ENCODE measurements around the gene SELL. TPM values are rescaled to one million over a fixed set of nuclear protein-coding genes. Genes with fewer than 3 reads are reported as not detected.

Gene SELL
- total RNA-seq, 1 experiment from 2014 or later, result 6.2 TPM

DNA sequence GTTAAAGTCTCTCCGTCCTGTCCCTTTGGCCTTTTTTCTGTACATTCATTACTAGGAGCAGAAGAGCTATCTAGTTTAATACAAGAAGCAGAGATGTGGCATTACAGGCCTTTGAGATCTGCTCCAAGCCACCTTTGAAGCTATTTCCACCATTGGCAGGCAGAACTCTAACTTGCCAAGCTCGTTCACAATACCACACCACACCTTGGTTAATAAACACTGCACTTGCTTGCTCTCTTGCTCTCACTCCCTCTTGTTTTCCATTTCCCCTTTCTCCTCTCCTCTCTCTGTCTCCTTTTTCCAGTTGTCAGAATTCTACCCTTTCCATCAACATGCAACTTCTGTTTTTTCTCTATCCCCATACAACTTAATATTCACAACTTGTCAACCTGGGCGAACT, 15.4 kb upstream of the SELL start:
- BruUV-seq (replicated peaks), result no TSS peak
- CTCF ChIA-PET, result interaction anchor here (1.1 kb wide), 1 partner anchor 15 kb away, joined by 3 read pairs; no protein-coding TSS in a partner anchor
- H3K27me3 Mint-ChIP-seq (ENCODE audit: unreplicated experiment), result no peaks in the 10 kb centered on the region
- TF ChIP-seq, protein P1, sequence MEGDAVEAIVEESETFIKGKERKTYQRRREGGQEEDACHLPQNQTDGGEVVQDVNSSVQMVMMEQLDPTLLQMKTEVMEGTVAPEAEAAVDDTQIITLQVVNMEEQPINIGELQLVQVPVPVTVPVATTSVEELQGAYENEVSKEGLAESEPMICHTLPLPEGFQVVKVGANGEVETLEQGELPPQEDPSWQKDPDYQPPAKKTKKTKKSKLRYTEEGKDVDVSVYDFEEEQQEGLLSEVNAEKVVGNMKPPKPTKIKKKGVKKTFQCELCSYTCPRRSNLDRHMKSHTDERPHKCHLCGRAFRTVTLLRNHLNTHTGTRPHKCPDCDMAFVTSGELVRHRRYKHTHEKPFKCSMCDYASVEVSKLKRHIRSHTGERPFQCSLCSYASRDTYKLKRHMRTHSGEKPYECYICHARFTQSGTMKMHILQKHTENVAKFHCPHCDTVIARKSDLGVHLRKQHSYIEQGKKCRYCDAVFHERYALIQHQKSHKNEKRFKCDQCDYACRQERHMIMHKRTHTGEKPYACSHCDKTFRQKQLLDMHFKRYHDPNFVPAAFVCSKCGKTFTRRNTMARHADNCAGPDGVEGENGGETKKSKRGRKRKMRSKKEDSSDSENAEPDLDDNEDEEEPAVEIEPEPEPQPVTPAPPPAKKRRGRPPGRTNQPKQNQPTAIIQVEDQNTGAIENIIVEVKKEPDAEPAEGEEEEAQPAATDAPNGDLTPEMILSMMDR (IDR thresholded peaks at IDR 0.05; ENCODE audit: unreplicated experiment), result no peak
- H3K36me3 Mint-ChIP-seq (ENCODE audit: insufficient read depth, unreplicated experiment), result no peaks in the 10 kb centered on the region
- H3K4me3 Mint-ChIP-seq (ENCODE audit: low read depth, unreplicated experiment), result no peak overlapping the region
- no peak for DNase-seq
- no peak overlapping the region for H3K27ac Mint-ChIP-seq (ENCODE audit: unreplicated experiment)
- intact Hi-C loops (cut with micrococcal nuclease; ENCODE audit: unreplicated experiment), result no loop called here
- no peaks in the 10 kb centered on the region for H3K9me3 Mint-ChIP-seq (ENCODE audit: low read depth, unreplicated experiment)
- no peaks in the 10 kb centered on the region for H3K4me1 Mint-ChIP-seq (ENCODE audit: low read depth, unreplicated experiment)

DNA sequence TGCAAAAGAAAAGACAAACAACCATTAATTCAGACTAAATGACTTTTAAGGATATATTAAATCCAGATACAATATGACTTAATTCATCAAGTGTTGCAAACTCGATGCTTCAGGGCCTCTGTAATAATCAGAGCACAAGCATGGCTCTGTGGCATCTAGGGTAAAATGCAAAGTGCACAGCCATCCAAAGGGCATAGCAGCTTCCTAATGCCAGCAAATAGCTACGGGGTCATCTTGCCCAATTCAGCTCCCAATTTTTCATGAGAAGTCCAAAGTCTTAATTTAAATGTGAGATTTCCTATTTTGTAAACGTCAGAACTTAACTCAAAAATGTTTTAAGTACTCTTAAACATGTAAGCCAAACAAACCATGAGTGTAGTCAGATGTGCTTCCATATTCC, 14.5 kb upstream of the SELL start:
- intact Hi-C loops (cut with micrococcal nuclease; ENCODE audit: unreplicated experiment), result no loop called here
- TF ChIP-seq, protein P1 (IDR thresholded peaks at IDR 0.05; ENCODE audit: unreplicated experiment), result no peak
- DNase-seq, result no peak
- H3K4me3 Mint-ChIP-seq (ENCODE audit: low read depth, unreplicated experiment), result no peak overlapping the region
- CTCF ChIA-PET, result interaction anchor here (1.1 kb wide), 1 partner anchor 14 kb away, joined by 3 read pairs; no protein-coding TSS in a partner anchor
- no TSS peak for BruUV-seq (replicated peaks)
- no peaks in the 10 kb centered on the region for H3K36me3 Mint-ChIP-seq (ENCODE audit: insufficient read depth, unreplicated experiment)
- H3K4me1 Mint-ChIP-seq (ENCODE audit: low read depth, unreplicated experiment), result no peaks in the 10 kb centered on the region
- H3K27ac Mint-ChIP-seq (ENCODE audit: unreplicated experiment), result no peak overlapping the region
- H3K9me3 Mint-ChIP-seq (ENCODE audit: low read depth, unreplicated experiment), result peaks cover 2% of the 10 kb centered on the region
- H3K27me3 Mint-ChIP-seq (ENCODE audit: unreplicated experiment), result no peaks in the 10 kb centered on the region

DNA sequence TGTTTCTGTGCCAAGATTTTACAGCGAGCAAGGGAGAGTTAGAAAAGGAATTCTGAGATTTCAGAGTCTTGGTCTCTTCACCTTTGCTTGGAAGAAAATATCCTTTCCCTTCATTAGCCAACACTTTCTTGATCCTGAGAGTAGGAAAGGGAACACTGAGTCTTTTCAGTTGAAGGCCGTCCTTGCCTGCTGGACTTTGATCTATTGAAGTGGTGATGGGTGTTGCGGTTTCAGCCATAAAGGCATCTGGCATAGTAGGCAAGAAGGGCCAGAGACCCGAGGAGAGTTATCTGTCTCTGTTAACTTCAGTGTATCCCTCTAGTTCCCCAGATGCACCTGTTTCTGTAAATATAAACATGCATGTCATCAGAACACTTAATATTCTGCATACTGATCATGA, 12.7 kb upstream of the SELL start:
- no peak overlapping the region for H3K27ac Mint-ChIP-seq (ENCODE audit: unreplicated experiment)
- H3K27me3 Mint-ChIP-seq (ENCODE audit: unreplicated experiment), result no peaks in the 10 kb centered on the region
- H3K4me1 Mint-ChIP-seq (ENCODE audit: low read depth, unreplicated experiment), result no peaks in the 10 kb centered on the region
- peaks cover 2% of the 10 kb centered on the region for H3K9me3 Mint-ChIP-seq (ENCODE audit: low read depth, unreplicated experiment)
- intact Hi-C loops (cut with micrococcal nuclease; ENCODE audit: unreplicated experiment), result no loop called here
- CTCF ChIA-PET, result no interaction called here
- BruUV-seq (replicated peaks), result no TSS peak
- TF ChIP-seq, protein P1 (IDR thresholded peaks at IDR 0.05; ENCODE audit: unreplicated experiment), result no peak
- no peak overlapping the region for H3K4me3 Mint-ChIP-seq (ENCODE audit: low read depth, unreplicated experiment)
- no peaks in the 10 kb centered on the region for H3K36me3 Mint-ChIP-seq (ENCODE audit: insufficient read depth, unreplicated experiment)
- DNase-seq, result no peak

DNA sequence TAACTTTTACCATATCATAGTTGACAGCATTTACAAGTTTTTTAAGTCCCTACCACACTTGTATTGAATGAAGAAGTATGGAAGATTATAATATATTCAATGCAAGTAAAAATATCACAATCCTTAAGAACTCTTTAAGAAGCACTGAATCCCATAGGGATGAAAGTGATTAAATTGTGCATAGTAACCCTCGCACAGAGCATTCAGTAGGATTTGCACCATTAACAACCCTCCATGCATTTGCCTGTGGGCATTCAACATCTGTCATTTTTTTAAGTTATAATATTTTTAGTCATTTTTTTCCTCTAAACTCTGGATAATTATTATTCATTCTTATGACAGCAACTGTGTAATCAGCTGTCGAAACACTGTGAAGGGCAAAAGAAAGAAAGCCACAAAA, 12.3 kb upstream of the SELL start:
- no peaks in the 10 kb centered on the region for H3K4me1 Mint-ChIP-seq (ENCODE audit: low read depth, unreplicated experiment)
- CTCF ChIA-PET, result no interaction called here
- no peak for DNase-seq
- no peak overlapping the region for H3K4me3 Mint-ChIP-seq (ENCODE audit: low read depth, unreplicated experiment)
- no peak overlapping the region for H3K27ac Mint-ChIP-seq (ENCODE audit: unreplicated experiment)
- BruUV-seq (replicated peaks), result no TSS peak
- H3K27me3 Mint-ChIP-seq (ENCODE audit: unreplicated experiment), result no peaks in the 10 kb centered on the region
- peaks cover 2% of the 10 kb centered on the region for H3K9me3 Mint-ChIP-seq (ENCODE audit: low read depth, unreplicated experiment)
- TF ChIP-seq, protein P1 (IDR thresholded peaks at IDR 0.05; ENCODE audit: unreplicated experiment), result no peak
- H3K36me3 Mint-ChIP-seq (ENCODE audit: insufficient read depth, unreplicated experiment), result no peaks in the 10 kb centered on the region
- intact Hi-C loops (cut with micrococcal nuclease; ENCODE audit: unreplicated experiment), result loop anchor here (2.0 kb wide), 1 partner anchor 29 kb away; no protein-coding TSS in a partner anchor

Data from Calu3 (cell line).